ENCODE measurements around the gene DPP10.

GRCh38 chr2:115422004-115422634 is 979.7 kb downstream of the DPP10 start:
- TF ChIP-seq KAT2A (conservative IDR thresholded peaks at IDR 0.05; ENCODE audit: control insufficient read depth, low read depth, low read length) (no peak), EP300 (IDR thresholded peaks at IDR 0.05; ENCODE audit: borderline replicate concordance in 1 of 2, control insufficient read depth in 1 of 2, low read depth in 2 of 2, low read length in 2 of 2) (no peak), CHD2 (IDR thresholded peaks at IDR 0.05; ENCODE audit: borderline replicate concordance, low read depth, low read length) (no peak), EZH2 (IDR thresholded peaks at IDR 0.05; ENCODE audit: borderline replicate concordance, control insufficient read depth, low read depth, low read length) (no peak), ATF2 (IDR thresholded peaks at IDR 0.05; ENCODE audit: low read length) (no peak)

Measured in GM12878 (cell line).